Astrocyte (in vitro differentiated cells and primary cell): ENCODE data around the gene ROM1.

Source experiments
- EZH2 ChIP-seq: IDR thresholded peaks from 2 replicates; pipeline ENCODE4 v1.6.1; 2012; ENCODE audit warnings: mild to moderate bottlenecking, low read length, inconsistent platforms; ENCODE audit not compliant: insufficient read depth
- TF ChIP-seq, protein P1 (sequence below): IDR thresholded peaks from 2 replicates; pipeline ENCODE4 v1.5.1; 2011; ENCODE audit warnings: low read depth, mild to moderate bottlenecking, inconsistent platforms, low read length, moderate library complexity; ENCODE audit not compliant: insufficient read depth

DNA sequence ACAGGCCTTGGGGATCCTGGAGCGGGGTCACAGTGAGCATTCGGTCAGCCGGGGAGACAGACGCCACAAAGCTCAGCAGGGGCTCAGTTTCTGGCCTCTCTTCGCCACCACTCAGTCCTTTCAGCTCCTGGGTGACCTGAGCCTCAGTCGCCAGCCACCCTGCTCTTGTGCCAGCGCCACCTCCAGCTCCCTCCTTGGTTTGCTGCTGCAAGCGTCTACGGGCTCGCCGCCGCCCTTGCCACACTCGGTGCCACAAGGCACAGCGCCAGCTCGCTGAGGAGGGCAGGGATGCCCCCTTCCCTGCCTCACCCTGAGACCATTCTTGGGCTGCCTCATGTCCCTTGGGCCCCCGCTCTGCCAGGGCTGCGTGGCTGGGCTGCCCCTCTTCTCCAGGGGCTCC, 37.9 kb upstream of the ROM1 start:
- no peak for TF ChIP-seq EZH2
- TF ChIP-seq, protein P1, sequence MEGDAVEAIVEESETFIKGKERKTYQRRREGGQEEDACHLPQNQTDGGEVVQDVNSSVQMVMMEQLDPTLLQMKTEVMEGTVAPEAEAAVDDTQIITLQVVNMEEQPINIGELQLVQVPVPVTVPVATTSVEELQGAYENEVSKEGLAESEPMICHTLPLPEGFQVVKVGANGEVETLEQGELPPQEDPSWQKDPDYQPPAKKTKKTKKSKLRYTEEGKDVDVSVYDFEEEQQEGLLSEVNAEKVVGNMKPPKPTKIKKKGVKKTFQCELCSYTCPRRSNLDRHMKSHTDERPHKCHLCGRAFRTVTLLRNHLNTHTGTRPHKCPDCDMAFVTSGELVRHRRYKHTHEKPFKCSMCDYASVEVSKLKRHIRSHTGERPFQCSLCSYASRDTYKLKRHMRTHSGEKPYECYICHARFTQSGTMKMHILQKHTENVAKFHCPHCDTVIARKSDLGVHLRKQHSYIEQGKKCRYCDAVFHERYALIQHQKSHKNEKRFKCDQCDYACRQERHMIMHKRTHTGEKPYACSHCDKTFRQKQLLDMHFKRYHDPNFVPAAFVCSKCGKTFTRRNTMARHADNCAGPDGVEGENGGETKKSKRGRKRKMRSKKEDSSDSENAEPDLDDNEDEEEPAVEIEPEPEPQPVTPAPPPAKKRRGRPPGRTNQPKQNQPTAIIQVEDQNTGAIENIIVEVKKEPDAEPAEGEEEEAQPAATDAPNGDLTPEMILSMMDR, result no peak
